Panc1 (cell line): ENCODE measurements around the gene MORN1. TPM values are rescaled to one million over a fixed set of nuclear protein-coding genes. Genes with fewer than 3 reads are reported as not detected.

Experiments used
- ATAC-seq: fragments of 200-7000 bp; cut with Tn5 transposase; 2 replicates; pipeline ENCODE4 v1.9.1; 2020; ENCODE audit warnings: mild to moderate bottlenecking, moderate library complexity
- BruUV-seq: library from RNA; stranded (reverse); fragments of 400-500 nt; replicated peaks from 2 replicates; lab custom pipeline; 2021; lab: Mats Ljungman, UMichigan
- CTCF ChIA-PET: fragments of 300-600 bp; sonication (Branson Sonifier 250); formaldehyde crosslinking; loops from one replicate; lab custom pipeline; 2022; ENCODE audit warnings: antibody characterized with exemption; lab: Charles Lee
- POLR2A ChIA-PET: fragments of 300-600 bp; sonication (Branson Sonifier 250); formaldehyde crosslinking; loops from one replicate; lab custom pipeline; 2022; ENCODE audit warnings: antibody characterized with exemption; lab: Charles Lee
- DNase-seq: peaks from one replicate; pipeline ENCODE4 v3.0.0-alpha.2; 2010; ENCODE audit warnings: low read depth, low spot score
- H3K27ac ChIP-seq: 2 replicates; pipeline ENCODE4 v1.5.1; 2011; ENCODE audit warnings: mild to moderate bottlenecking, low read length, inconsistent platforms
- H3K27me3 ChIP-seq: fragments of 200-500 bp; sonication (Bioruptor generic); 2 replicates; pipeline ENCODE4 v1.6.0; 2014; ENCODE audit warnings: low read length, inconsistent platforms; ENCODE audit not compliant: control insufficient read depth, insufficient read depth
- H3K36me3 ChIP-seq: fragments of 200-500 bp; sonication (Bioruptor generic); 2 replicates; pipeline ENCODE4 v1.5.1; 2014; ENCODE audit warnings: inconsistent platforms, mild to moderate bottlenecking, low read length, moderate library complexity; ENCODE audit not compliant: control insufficient read depth, insufficient read depth
- H3K4me1 ChIP-seq: 2 replicates; pipeline ENCODE4 v1.5.1; 2011; ENCODE audit warnings: inconsistent platforms, mild to moderate bottlenecking, low read length, moderate library complexity; ENCODE audit not compliant: control insufficient read depth, insufficient read depth
- H3K4me3 ChIP-seq, 2 experiments: 2 replicates each; pipeline ENCODE4 v1.5.1; 2011 to 2012; ENCODE audit warnings: low read depth in 2 of 2, low read length in 2 of 2, mild to moderate bottlenecking in 2 of 2, inconsistent platforms in 1 of 2, moderate library complexity in 1 of 2
- H3K9me3 ChIP-seq: fragments of 200-500 bp; sonication (Bioruptor generic); 2 replicates; pipeline ENCODE4 v1.5.1; 2014; ENCODE audit warnings: low read depth, mild to moderate bottlenecking, inconsistent platforms, low read length, moderate library complexity; ENCODE audit not compliant: control insufficient read depth, insufficient read depth
- CTCF ChIP-seq: fragments of 450-650 bp; IDR thresholded peaks from 2 replicates; pipeline ENCODE4 v1.5.1; 2017; ENCODE audit warnings: mild to moderate bottlenecking
- POLR2AphosphoS5 ChIP-seq: IDR thresholded peaks from 2 replicates; pipeline ENCODE4 v1.6.1; 2012; ENCODE audit warnings: mild to moderate bottlenecking, low read depth, low read length, moderate library complexity
- REST ChIP-seq, 2 experiments: IDR thresholded peaks; 2 replicates each; pipeline ENCODE4 v1.6.1; 2011 to 2012; ENCODE audit warnings: low read depth in 2 of 2, control low read depth in 1 of 2, low read length in 1 of 2, mild to moderate bottlenecking in 1 of 2, moderate library complexity in 1 of 2; ENCODE audit not compliant: insufficient read depth in 1 of 2
- SIN3A ChIP-seq: IDR thresholded peaks from 2 replicates; pipeline ENCODE4 v1.6.1; 2012; ENCODE audit warnings: low read depth, mild to moderate bottlenecking, low read length, moderate library complexity, borderline replicate concordance; ENCODE audit not compliant: insufficient read depth
- TCF7L2 ChIP-seq: IDR thresholded peaks from 2 replicates; pipeline ENCODE4 v1.6.1; 2011; ENCODE audit warnings: mild to moderate bottlenecking, low read depth, low read length, inconsistent platforms
- in situ Hi-C: cut with HindIII; loops from 2 replicates; pipeline ENCODE4 v1.10.0; 2016; ENCODE audit warnings: low sequenced_read_pairs, low pct_unique_long_range_greater_than_20kb
- intact Hi-C: fragments of 100-400 bp; cut with micrococcal nuclease; formaldehyde crosslinking; loops from one replicate; pipeline ENCODE4 v1.10.0; 2022; ENCODE audit not compliant: unreplicated experiment
- total RNA-seq: library from RNA; stranded (reverse); gene quantifications from one replicate; pipeline ENCODE4 v1.2.1, GENCODE V29; 2021; ENCODE audit not compliant: unreplicated experiment

Gene MORN1
- total RNA-seq, 1 experiment from 2014 or later: 21.3 TPM

- H3K4me3 ChIP-seq: no peak overlapping the region
- no TSS peak for BruUV-seq
- H3K27ac ChIP-seq: peak overlapping the region; percentile 32; the same call in 1 of the 2 replicates
- intact Hi-C loops (no loop called here), in situ Hi-C loops (loop anchor here (10.0 kb wide), 1 partner anchor 199 kb away; the partner anchor contains the start of gene FAAP20)
- CTCF ChIA-PET: no interaction called here
- H3K9me3 ChIP-seq: no peaks in the 10 kb centered on the region
- peaks cover 14% of the 10 kb centered on the region; the same call in 1 of the 2 replicates for H3K36me3 ChIP-seq
- POLR2A ChIA-PET: no interaction called here
- H3K4me1 ChIP-seq: peaks cover 26% of the 10 kb centered on the region
- DNase-seq: no peak
- no peak for TF ChIP-seq TCF7L2
- TF ChIP-seq REST (IDR thresholded peaks at IDR 0.05; ENCODE audit: insufficient read depth in 1 of 2, low read depth in 2 of 2, low read length in 1 of 2): no peak
- no peak for TF ChIP-seq SIN3A
- no peak for TF ChIP-seq CTCF
- TF ChIP-seq POLR2AphosphoS5: no peak
- H3K27me3 ChIP-seq: no peaks in the 10 kb centered on the region
- no peak for ATAC-seq
Observed at GRCh38 chr1:2394220-2394619, 2.9 kb upstream of the MORN1 start.

- in situ Hi-C loops: loop anchor here (10.0 kb wide), 1 partner anchor 199 kb away; the partner anchor contains the start of gene FAAP20
- CTCF ChIA-PET: interaction anchor here (0.7 kb wide), 1 partner anchor 42 kb away, joined by 3 read pairs; no protein-coding TSS in a partner anchor
Observed at GRCh38 chr1:2393471-2393877, 2.1 kb upstream of the MORN1 start.

More at GRCh38 chr1:2393471-2393877, 2.1 kb upstream of the MORN1 start:
- intact Hi-C loops: no loop called here
- POLR2A ChIA-PET: no interaction called here
- H3K4me3 ChIP-seq: peak overlapping the region; percentile 69 to 99; a peak in 3 of 4 replicates
- DNase-seq (no peak), ATAC-seq (no peak)
- peaks cover 12% of the 10 kb centered on the region; the same call in 1 of the 2 replicates for H3K36me3 ChIP-seq
- H3K9me3 ChIP-seq: no peaks in the 10 kb centered on the region
- BruUV-seq: no TSS peak
- peak overlapping the region; percentile 94 for H3K27ac ChIP-seq
- no peaks in the 10 kb centered on the region for H3K27me3 ChIP-seq
- H3K4me1 ChIP-seq: peaks cover 26% of the 10 kb centered on the region
- TF ChIP-seq SIN3A (no peak), CTCF (no peak), POLR2AphosphoS5 (no peak), TCF7L2 (no peak), REST (IDR thresholded peaks at IDR 0.05; ENCODE audit: insufficient read depth in 1 of 2, low read depth in 2 of 2, low read length in 1 of 2) (no peak)
